ENCODE data around the gene RUNX2. TPM values are rescaled to one million over a fixed set of nuclear protein-coding genes. Genes with fewer than 3 reads are reported as not detected.
"Not testable (repeated sequence)": the region's sequence is repeated elsewhere in the genome, so short reads cannot be mapped to it uniquely, and the experiment has no call there.

The RUNX2 gene
- polyA plus RNA-seq, 1 donor (not counting 4 experiments of a cell fraction or from before 2014, with no cell fraction given): 1.4 TPM

DNA sequence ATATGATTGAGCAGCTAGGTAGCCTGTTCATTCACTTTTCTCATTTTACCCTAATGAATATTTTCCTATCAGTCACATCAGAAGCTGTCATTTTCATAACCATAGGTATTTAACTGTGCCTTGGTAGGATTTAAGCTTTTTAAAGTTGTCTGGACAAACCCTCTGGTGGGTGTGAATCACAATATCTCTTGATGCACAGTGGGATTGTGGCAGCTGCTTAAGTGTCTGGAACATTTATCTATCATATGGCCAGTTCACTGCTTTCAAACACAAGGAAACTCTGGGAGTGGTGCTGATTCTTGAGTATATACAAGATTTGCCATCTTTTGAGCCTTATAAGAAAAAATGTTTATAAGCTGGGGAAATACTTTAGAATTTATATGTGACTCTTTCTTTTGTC is 136.6 kb downstream of the RUNX2 start:
- Histone ChIP-seq H3K9ac (ENCODE audit: control insufficient read depth, extremely low read depth, insufficient read depth, low read length) (no peak overlapping the region), H3K4me1 (ENCODE audit: control insufficient read depth, extremely low read depth, insufficient read depth, low read length) (peaks cover 3% of the 10 kb centered on the region), H3K4me2 (ENCODE audit: control insufficient read depth, extremely low read depth, insufficient read depth, low read depth, low read length) (no peak overlapping the region), H4K20me1 (ENCODE audit: control insufficient read depth, extremely low read depth, insufficient read depth, low read length) (no peaks in the 10 kb centered on the region), H3K9me1 (ENCODE audit: control insufficient read depth, extremely low read depth, insufficient read depth, low read length) (no peaks in the 10 kb centered on the region), H3K9me3 (ENCODE audit: control insufficient read depth, low read depth, low read length) (no peaks in the 10 kb centered on the region), H3K27ac (ENCODE audit: control insufficient read depth, insufficient read depth, low read length) (no peak overlapping the region), H3K79me2 (ENCODE audit: control insufficient read depth, insufficient read depth, low read length) (no peaks in the 10 kb centered on the region), H3K27me3 (ENCODE audit: control insufficient read depth, extremely low read depth, insufficient read depth, low read length) (no peaks in the 10 kb centered on the region), H3K4me3 (ENCODE audit: control insufficient read depth in 2 of 3, extremely low read depth in 1 of 3, insufficient read depth in 2 of 3, low read depth in 1 of 3, low read length in 3 of 3) (no peak overlapping the region), H3K36me3 (ENCODE audit: control insufficient read depth in 2 of 2, extremely low read depth in 1 of 2, insufficient read depth in 2 of 2, low read length in 2 of 2) (no peaks in the 10 kb centered on the region), H2AFZ (ENCODE audit: control insufficient read depth, low read length) (no peak overlapping the region)
- dilution Hi-C loops (cut with MboI; ENCODE audit: extremely low pct_ligation_motif_present, low sequenced_read_pairs): no loop called here
- FAIRE-seq (no peak), DNase-seq (ENCODE audit: low read depth, low spot score) (no peak)
- TF ChIP-seq, protein P1, sequence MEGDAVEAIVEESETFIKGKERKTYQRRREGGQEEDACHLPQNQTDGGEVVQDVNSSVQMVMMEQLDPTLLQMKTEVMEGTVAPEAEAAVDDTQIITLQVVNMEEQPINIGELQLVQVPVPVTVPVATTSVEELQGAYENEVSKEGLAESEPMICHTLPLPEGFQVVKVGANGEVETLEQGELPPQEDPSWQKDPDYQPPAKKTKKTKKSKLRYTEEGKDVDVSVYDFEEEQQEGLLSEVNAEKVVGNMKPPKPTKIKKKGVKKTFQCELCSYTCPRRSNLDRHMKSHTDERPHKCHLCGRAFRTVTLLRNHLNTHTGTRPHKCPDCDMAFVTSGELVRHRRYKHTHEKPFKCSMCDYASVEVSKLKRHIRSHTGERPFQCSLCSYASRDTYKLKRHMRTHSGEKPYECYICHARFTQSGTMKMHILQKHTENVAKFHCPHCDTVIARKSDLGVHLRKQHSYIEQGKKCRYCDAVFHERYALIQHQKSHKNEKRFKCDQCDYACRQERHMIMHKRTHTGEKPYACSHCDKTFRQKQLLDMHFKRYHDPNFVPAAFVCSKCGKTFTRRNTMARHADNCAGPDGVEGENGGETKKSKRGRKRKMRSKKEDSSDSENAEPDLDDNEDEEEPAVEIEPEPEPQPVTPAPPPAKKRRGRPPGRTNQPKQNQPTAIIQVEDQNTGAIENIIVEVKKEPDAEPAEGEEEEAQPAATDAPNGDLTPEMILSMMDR (optimal IDR thresholded peaks at IDR 0.05 in 1 of 3, IDR thresholded peaks at IDR 0.05 in 1 of 3, conservative IDR thresholded peaks at IDR 0.05 in 1 of 3; ENCODE audit: extremely low read depth in 1 of 3, insufficient read depth in 2 of 3, low read length in 3 of 3): no peak
- no peak for TF ChIP-seq EZH2 (IDR thresholded peaks at IDR 0.05; ENCODE audit: low read length)

DNA sequence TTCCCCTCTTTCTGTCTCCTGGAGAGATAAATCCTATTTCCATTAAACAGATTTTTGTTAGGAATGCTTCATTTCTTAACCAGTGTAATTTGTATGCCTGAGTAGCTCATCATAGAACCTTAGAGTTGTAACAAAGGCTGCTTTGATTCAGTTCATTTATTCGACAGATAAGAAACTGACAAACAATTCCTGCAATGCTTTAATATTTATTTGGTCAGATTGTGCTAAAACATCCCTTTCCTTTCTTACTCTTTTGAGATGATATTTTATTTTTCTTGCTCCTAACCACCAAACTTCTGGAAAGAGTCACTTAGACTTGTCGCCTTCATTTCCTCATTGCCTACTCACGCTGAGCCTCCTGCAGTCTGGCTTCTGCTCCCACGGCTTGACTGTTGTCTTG is 138.6 kb downstream of the RUNX2 start:
- no peak for TF ChIP-seq EZH2 (IDR thresholded peaks at IDR 0.05; ENCODE audit: low read length)
- TF ChIP-seq, protein P1 (optimal IDR thresholded peaks at IDR 0.05 in 1 of 3, IDR thresholded peaks at IDR 0.05 in 1 of 3, conservative IDR thresholded peaks at IDR 0.05 in 1 of 3; ENCODE audit: extremely low read depth in 1 of 3, insufficient read depth in 2 of 3, low read length in 3 of 3): no peak
- Histone ChIP-seq H3K9ac (ENCODE audit: control insufficient read depth, extremely low read depth, insufficient read depth, low read length) (no peak overlapping the region), H3K4me2 (ENCODE audit: control insufficient read depth, extremely low read depth, insufficient read depth, low read depth, low read length) (no peak overlapping the region), H4K20me1 (ENCODE audit: control insufficient read depth, extremely low read depth, insufficient read depth, low read length) (no peaks in the 10 kb centered on the region), H3K36me3 (ENCODE audit: control insufficient read depth in 2 of 2, extremely low read depth in 1 of 2, insufficient read depth in 2 of 2, low read length in 2 of 2) (no peaks in the 10 kb centered on the region), H3K4me3 (ENCODE audit: control insufficient read depth in 2 of 3, extremely low read depth in 1 of 3, insufficient read depth in 2 of 3, low read depth in 1 of 3, low read length in 3 of 3) (no peak overlapping the region), H3K4me1 (ENCODE audit: control insufficient read depth, extremely low read depth, insufficient read depth, low read length) (no peaks in the 10 kb centered on the region), H3K9me3 (ENCODE audit: control insufficient read depth, low read depth, low read length) (no peaks in the 10 kb centered on the region), H3K27me3 (ENCODE audit: control insufficient read depth, extremely low read depth, insufficient read depth, low read length) (no peaks in the 10 kb centered on the region), H3K27ac (ENCODE audit: control insufficient read depth, insufficient read depth, low read length) (no peak overlapping the region), H2AFZ (ENCODE audit: control insufficient read depth, low read length) (no peak overlapping the region), H3K9me1 (ENCODE audit: control insufficient read depth, extremely low read depth, insufficient read depth, low read length) (no peaks in the 10 kb centered on the region), H3K79me2 (ENCODE audit: control insufficient read depth, insufficient read depth, low read length) (no peaks in the 10 kb centered on the region)
- no peak for FAIRE-seq
- DNase-seq (ENCODE audit: low read depth, low spot score): no peak
- dilution Hi-C loops (cut with MboI; ENCODE audit: extremely low pct_ligation_motif_present, low sequenced_read_pairs): no loop called here

GRCh38 chr6:45467417-45467816 is 139.3 kb downstream of the RUNX2 start:
- DNase-seq (ENCODE audit: low read depth, low spot score); H3K9me3 ChIP-seq (ENCODE audit: control insufficient read depth, low read depth, low read length); H3K9ac ChIP-seq (ENCODE audit: control insufficient read depth, extremely low read depth, insufficient read depth, low read length); H3K36me3 ChIP-seq (ENCODE audit: control insufficient read depth in 2 of 2, extremely low read depth in 1 of 2, insufficient read depth in 2 of 2, low read length in 2 of 2); H3K27ac ChIP-seq (ENCODE audit: control insufficient read depth, insufficient read depth, low read length); H2AFZ ChIP-seq (ENCODE audit: control insufficient read depth, low read length); H3K4me3 ChIP-seq (ENCODE audit: control insufficient read depth in 2 of 3, extremely low read depth in 1 of 3, insufficient read depth in 2 of 3, low read depth in 1 of 3, low read length in 3 of 3); H4K20me1 ChIP-seq (ENCODE audit: control insufficient read depth, extremely low read depth, insufficient read depth, low read length); H3K4me2 ChIP-seq (ENCODE audit: control insufficient read depth, extremely low read depth, insufficient read depth, low read depth, low read length); H3K27me3 ChIP-seq (ENCODE audit: control insufficient read depth, extremely low read depth, insufficient read depth, low read length); FAIRE-seq; dilution Hi-C loops (cut with MboI; ENCODE audit: extremely low pct_ligation_motif_present, low sequenced_read_pairs); H3K79me2 ChIP-seq (ENCODE audit: control insufficient read depth, insufficient read depth, low read length); H3K9me1 ChIP-seq (ENCODE audit: control insufficient read depth, extremely low read depth, insufficient read depth, low read length); H3K4me1 ChIP-seq (ENCODE audit: control insufficient read depth, extremely low read depth, insufficient read depth, low read length): not testable (repeated sequence)
